Activated CD4-positive, alpha-beta T cell treated with anti-CD3 and anti-CD28 coated beads for 36 hours (primary cell): ENCODE results near the gene MTO1. TPM values are rescaled to one million over a fixed set of nuclear protein-coding genes. Genes with fewer than 3 reads are reported as not detected.
"Not testable (repeated sequence)": the region's sequence is repeated elsewhere in the genome, so short reads cannot be mapped to it uniquely, and the experiment has no call there.

Experiments used
- ATAC-seq: fragments of 200-7000 bp; cut with Tn5 transposase; one replicate; pipeline ENCODE4 v1.10.0; 2021; ENCODE audit warnings: mild to moderate bottlenecking, moderate library complexity
- CTCF ChIA-PET: fragments of 350-600 bp; sonication (Branson Sonifier 250); formaldehyde crosslinking; loops from one replicate; lab custom pipeline; 2021; ENCODE audit warnings: antibody characterized with exemption; lab: Charles Lee
- POLR2A ChIA-PET: fragments of 350-600 bp; sonication (Branson Sonifier 250); formaldehyde crosslinking; loops from one replicate; lab custom pipeline; 2021; ENCODE audit warnings: antibody characterized with exemption, inconsistent platforms; lab: Charles Lee
- DNase-seq: peaks from one replicate; pipeline ENCODE4 v3.0.0-alpha.2; 2020
- H3K27ac Mint-ChIP-seq: one replicate; pipeline ENCODE4 v1.8.0; 2021; ENCODE audit warnings: mixed read lengths
- H3K27me3 Mint-ChIP-seq: one replicate; pipeline ENCODE4 v1.8.0; 2021; ENCODE audit warnings: mixed read lengths
- H3K36me3 Mint-ChIP-seq: one replicate; pipeline ENCODE4 v1.8.0; 2021; ENCODE audit warnings: low read depth, mixed read lengths
- H3K4me1 Mint-ChIP-seq: one replicate; pipeline ENCODE4 v1.8.0; 2021; ENCODE audit warnings: mixed read lengths
- H3K4me3 Mint-ChIP-seq: one replicate; pipeline ENCODE4 v1.8.0; 2021; ENCODE audit warnings: mild to moderate bottlenecking, moderate library complexity, mixed read lengths
- H3K9me3 Mint-ChIP-seq: one replicate; pipeline ENCODE4 v1.8.0; 2021; ENCODE audit warnings: low read depth, mixed read lengths
- intact Hi-C, 2 experiments: fragments of 100-400 bp; cut with DNase I in 1 of 2; cut with micrococcal nuclease in 1 of 2; formaldehyde crosslinking; loops; one replicate each; pipeline versions ENCODE4 v1.14.2 to v1.15.1; 2022 to 2024; cut with DNase I, micrococcal nuclease
- total RNA-seq, 2 experiments: library from RNA; stranded (reverse); gene quantifications; one replicate each; pipeline ENCODE4 v1.2.3, GENCODE V29; 2021

Gene MTO1
- total RNA-seq, 2 experiments from 2014 or later, result 45.0 to 49.7 TPM

GRCh38 chr6:73459474-73459873, 2.1 kb upstream of the MTO1 start:
- intact Hi-C loops, result loop anchor here in 1 of 2 experiments (10.0 kb wide), 1 partner anchor 125 kb away; no protein-coding TSS in a partner anchor
- POLR2A ChIA-PET, result interaction anchor here (1.6 kb wide), 1 partner anchor 193 kb away, joined by 6 read pairs; no protein-coding TSS in a partner anchor
- peak overlapping the region; percentile 80 for H3K27ac Mint-ChIP-seq
- not testable (repeated sequence) for ATAC-seq, H3K27me3 Mint-ChIP-seq, H3K4me3 Mint-ChIP-seq, DNase-seq, H3K9me3 Mint-ChIP-seq
- peaks cover 36% of the 10 kb centered on the region for H3K4me1 Mint-ChIP-seq
- H3K36me3 Mint-ChIP-seq, result peaks cover 17% of the 10 kb centered on the region
- CTCF ChIA-PET, result interaction anchor here (0.6 kb wide), 1 partner anchor 9 kb away, joined by 3 read pairs; no protein-coding TSS in a partner anchor

- peak overlapping the region; percentile 80 for H3K27ac Mint-ChIP-seq
- intact Hi-C loops, result loop anchor here (2.0 to 5.0 kb wide), 4 partner anchors 61 to 838 kb away; partner anchors contain the start of genes EEF1A1 (in 1 of the 2), KCNQ5 (in 1 of the 2) and SLC17A5 (in 1 of the 2)
- ChIA-PET CTCF (interaction anchor here (0.6 to 2.1 kb wide), 4 partner anchors 10 to 193 kb away, joined by 3 to 12 read pairs (median 5); partner anchors contain the start of gene SLC17A5), POLR2A (interaction anchor here (1.6 to 3.9 kb wide), 3 partner anchors 8 to 193 kb away, joined by 6 to 39 read pairs (median 30); partner anchors contain the start of gene CGAS)
- H3K27me3 Mint-ChIP-seq, result no peaks in the 10 kb centered on the region
- no peaks in the 10 kb centered on the region for H3K9me3 Mint-ChIP-seq
- no peak for DNase-seq
- ATAC-seq, result no peak
- H3K4me3 Mint-ChIP-seq, result peak overlapping the region; percentile 93
- H3K36me3 Mint-ChIP-seq, result peaks cover 17% of the 10 kb centered on the region
- H3K4me1 Mint-ChIP-seq, result peaks cover 36% of the 10 kb centered on the region
Observed at GRCh38 chr6:73460056-73460455, 1.5 kb upstream of the MTO1 start.

- H3K4me3 Mint-ChIP-seq, result no peak overlapping the region
- intact Hi-C loops, result no loop called here
- H3K36me3 Mint-ChIP-seq, result peaks cover 44% of the 10 kb centered on the region
- no peaks in the 10 kb centered on the region for H3K9me3 Mint-ChIP-seq
- ATAC-seq, result peak; percentile 49
- H3K27ac Mint-ChIP-seq, result peak overlapping the region; percentile 81
- CTCF ChIA-PET, result interaction anchor here (0.6 to 2.1 kb wide), 6 partner anchors 10 to 182 kb away, joined by 3 to 6 read pairs (median 4); partner anchors contain the start of genes MTO1 and SLC17A5
- DNase-seq, result no peak
- POLR2A ChIA-PET, result interaction anchor here (0.5 to 1.5 kb wide), 5 partner anchors 9 to 43 kb away, joined by 3 to 4 read pairs (median 3); partner anchors contain the start of genes CGAS and MTO1
- H3K4me1 Mint-ChIP-seq, result peaks cover 22% of the 10 kb centered on the region
- H3K27me3 Mint-ChIP-seq, result no peaks in the 10 kb centered on the region
Observed at GRCh38 chr6:73471686-73472290, 10.3 kb downstream of the MTO1 start.

DNA sequence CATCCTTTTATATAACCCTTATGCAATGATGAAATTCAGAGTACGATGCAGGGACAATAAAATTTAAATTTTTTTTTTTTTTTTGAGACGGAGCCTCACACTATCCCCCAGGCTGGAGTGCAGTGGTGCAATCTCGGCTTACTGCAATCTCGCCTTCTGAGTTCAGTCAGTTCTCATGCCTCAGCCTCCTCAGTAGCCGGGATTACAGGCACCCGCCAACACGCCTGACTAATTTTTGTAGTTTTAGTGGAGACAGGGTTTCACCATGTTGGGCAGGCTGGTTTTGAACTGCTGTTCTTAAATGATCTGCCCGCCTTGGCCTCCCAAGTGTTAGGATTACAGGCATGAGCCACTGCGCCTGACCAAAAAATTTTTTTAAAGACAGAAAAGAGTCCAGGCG, 15.2 kb downstream of the MTO1 start:
- peaks cover 11% of the 10 kb centered on the region for H3K4me1 Mint-ChIP-seq
- intact Hi-C loops, result no loop called here
- H3K9me3 Mint-ChIP-seq, result no peaks in the 10 kb centered on the region
- DNase-seq (peak; percentile 47), ATAC-seq (peak; percentile 75)
- ChIA-PET POLR2A (no interaction called here), CTCF (interaction anchor here (0.8 kb wide), 1 partner anchor 37 kb away, joined by 3 read pairs; no protein-coding TSS in a partner anchor)
- peaks cover 48% of the 10 kb centered on the region for H3K36me3 Mint-ChIP-seq
- H3K27me3 Mint-ChIP-seq, result no peaks in the 10 kb centered on the region
- H3K4me3 Mint-ChIP-seq, result no peak overlapping the region
- no peak overlapping the region for H3K27ac Mint-ChIP-seq

GRCh38 chr6:73477407-73477806, 15.9 kb downstream of the MTO1 start:
- H3K4me3 Mint-ChIP-seq, result no peak overlapping the region

GRCh38 chr6:73481969-73482368, 20.4 kb downstream of the MTO1 start:
- no peak overlapping the region for H3K4me3 Mint-ChIP-seq
- intact Hi-C loops, result no loop called here
- no peak for DNase-seq
- peaks cover 53% of the 10 kb centered on the region for H3K36me3 Mint-ChIP-seq
- ChIA-PET CTCF (interaction anchor here (1.2 kb wide), 1 partner anchor 255 kb away, joined by 3 read pairs; no protein-coding TSS in a partner anchor), POLR2A (no interaction called here)
- H3K27ac Mint-ChIP-seq, result no peak overlapping the region
- no peak for ATAC-seq
- no peaks in the 10 kb centered on the region for H3K9me3 Mint-ChIP-seq
- no peaks in the 10 kb centered on the region for H3K4me1 Mint-ChIP-seq
- no peaks in the 10 kb centered on the region for H3K27me3 Mint-ChIP-seq

More at GRCh38 chr6:73477407-73477806, 15.9 kb downstream of the MTO1 start:
- POLR2A ChIA-PET, result no interaction called here
- ATAC-seq (no peak), DNase-seq (no peak)
- CTCF ChIA-PET, result interaction anchor here (0.6 kb wide), 1 partner anchor 135 kb away, joined by 3 read pairs; no protein-coding TSS in a partner anchor
- Mint-ChIP-seq H3K4me1 (peaks cover 4% of the 10 kb centered on the region), H3K9me3 (no peaks in the 10 kb centered on the region), H3K36me3 (peaks cover 49% of the 10 kb centered on the region), H3K27me3 (no peaks in the 10 kb centered on the region), H3K27ac (no peak overlapping the region)
- intact Hi-C loops, result no loop called here

DNA sequence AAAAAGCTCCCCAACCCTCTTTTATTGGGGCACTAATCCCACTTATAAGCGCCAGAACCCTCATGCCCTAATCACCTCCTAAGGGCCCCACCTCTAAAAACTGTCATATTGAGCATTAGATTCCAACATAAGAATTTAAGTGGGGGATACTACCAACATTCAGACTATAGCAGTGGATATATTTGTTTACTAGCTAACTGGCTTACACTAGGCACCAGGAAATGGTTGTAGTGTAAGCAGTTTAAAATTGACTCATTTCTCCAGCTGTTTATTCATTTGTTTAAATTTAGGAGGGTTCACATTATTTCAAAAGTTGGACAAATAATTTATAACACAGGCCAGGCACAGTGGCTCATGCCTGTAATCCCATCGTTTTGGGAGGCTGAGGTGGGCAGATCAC, 22.9 kb downstream of the MTO1 start:
- POLR2A ChIA-PET, result interaction anchor here (1.4 kb wide), 1 partner anchor 37 kb away, joined by 4 read pairs; the partner anchor contains the start of gene EEF1A1
- Mint-ChIP-seq H3K27me3 (no peaks in the 10 kb centered on the region), H3K4me1 (no peaks in the 10 kb centered on the region), H3K27ac (peak overlapping the region; percentile 47), H3K9me3 (no peaks in the 10 kb centered on the region), H3K36me3 (peaks cover 66% of the 10 kb centered on the region), H3K4me3 (no peak overlapping the region)
- DNase-seq, result no peak
- CTCF ChIA-PET, result no interaction called here
- ATAC-seq, result no peak
- intact Hi-C loops, result no loop called here

GRCh38 chr6:73487473-73487872, 25.9 kb downstream of the MTO1 start:
- no peaks in the 10 kb centered on the region for H3K27me3 Mint-ChIP-seq
- H3K4me3 Mint-ChIP-seq, result no peak overlapping the region
- CTCF ChIA-PET, result no interaction called here
- H3K36me3 Mint-ChIP-seq, result peaks cover 65% of the 10 kb centered on the region
- ATAC-seq (no peak), DNase-seq (no peak)
- H3K4me1 Mint-ChIP-seq, result no peaks in the 10 kb centered on the region
- intact Hi-C loops, result no loop called here
- no peak overlapping the region for H3K27ac Mint-ChIP-seq
- POLR2A ChIA-PET, result no interaction called here
- no peaks in the 10 kb centered on the region for H3K9me3 Mint-ChIP-seq

DNA sequence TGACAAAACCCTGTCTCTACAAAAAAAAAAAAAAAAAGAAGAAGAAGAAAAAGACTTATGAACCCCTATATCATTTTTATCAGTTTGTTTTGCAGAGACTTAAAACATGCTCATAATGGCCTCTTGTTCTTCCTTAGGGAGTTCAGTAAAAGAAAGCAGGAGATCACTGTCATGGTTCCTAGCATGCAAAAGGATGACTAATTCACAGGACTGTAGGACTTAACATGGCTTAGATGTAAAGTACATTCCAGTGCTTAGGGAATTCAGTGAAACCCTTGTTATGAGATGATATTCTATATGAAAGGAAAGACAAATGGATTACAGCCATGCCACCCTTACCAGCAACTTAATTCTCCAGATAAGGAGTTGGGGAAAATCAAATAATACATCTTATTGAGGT, 29.8 kb downstream of the MTO1 start:
- H3K27ac Mint-ChIP-seq, result no peak overlapping the region
- no peaks in the 10 kb centered on the region for H3K9me3 Mint-ChIP-seq
- ChIA-PET CTCF (interaction anchor here (0.6 kb wide), 1 partner anchor 122 kb away, joined by 5 read pairs; no protein-coding TSS in a partner anchor), POLR2A (no interaction called here)
- DNase-seq (no peak), ATAC-seq (no peak)
- intact Hi-C loops, result no loop called here
- peaks cover 59% of the 10 kb centered on the region for H3K36me3 Mint-ChIP-seq
- no peak overlapping the region for H3K4me3 Mint-ChIP-seq
- no peaks in the 10 kb centered on the region for H3K4me1 Mint-ChIP-seq
- no peaks in the 10 kb centered on the region for H3K27me3 Mint-ChIP-seq

DNA sequence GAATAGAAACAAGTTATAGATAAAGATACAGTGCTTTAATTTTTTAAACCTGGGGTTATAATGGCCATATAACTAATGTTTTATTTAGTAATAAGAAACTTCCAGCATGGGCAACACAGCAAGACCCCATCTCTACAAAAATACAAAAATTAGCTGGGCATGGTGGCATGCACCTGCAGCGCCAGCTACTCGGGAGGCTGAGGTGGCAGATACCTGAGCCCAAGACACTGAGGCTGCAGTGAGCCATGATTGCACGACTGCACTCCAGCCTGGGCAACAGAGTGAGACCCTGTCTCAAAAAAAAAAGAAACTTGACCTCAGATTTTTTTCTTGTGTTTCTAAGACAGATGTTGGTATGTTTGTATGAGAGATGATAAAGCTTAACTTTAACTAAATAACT, 36.4 kb downstream of the MTO1 start:
- H3K36me3 Mint-ChIP-seq, result peaks cover 35% of the 10 kb centered on the region
- no peaks in the 10 kb centered on the region for H3K4me1 Mint-ChIP-seq
- no peaks in the 10 kb centered on the region for H3K27me3 Mint-ChIP-seq
- no peak overlapping the region for H3K4me3 Mint-ChIP-seq
- ChIA-PET CTCF (interaction anchor here (1.3 kb wide), 1 partner anchor 11 kb away, joined by 4 read pairs; no protein-coding TSS in a partner anchor), POLR2A (interaction anchor here (1.7 kb wide), 1 partner anchor 16 kb away, joined by 5 read pairs; no protein-coding TSS in a partner anchor)
- no peaks in the 10 kb centered on the region for H3K9me3 Mint-ChIP-seq
- H3K27ac Mint-ChIP-seq, result no peak overlapping the region
- no peak for ATAC-seq
- DNase-seq, result no peak
- intact Hi-C loops, result no loop called here

GRCh38 chr6:73503027-73503772, 41.7 kb downstream of the MTO1 start:
- Mint-ChIP-seq H3K27ac (peak overlapping the region; percentile 21), H3K27me3 (no peaks in the 10 kb centered on the region), H3K9me3 (no peaks in the 10 kb centered on the region), H3K36me3 (peaks cover 23% of the 10 kb centered on the region), H3K4me1 (no peaks in the 10 kb centered on the region), H3K4me3 (no peak overlapping the region)
- ChIA-PET CTCF (no interaction called here), POLR2A (no interaction called here)
- DNase-seq (no peak), ATAC-seq (no peak)
- intact Hi-C loops, result no loop called here
